AG04449 (cell line): ENCODE results near the gene ABCB11.

Experiments
- CTCF ChIA-PET: fragments of 350-600 bp; formaldehyde crosslinking; extraction: SDS; loops from one replicate; lab custom pipeline; 2021; ENCODE audit warnings: antibody characterized with exemption; lab: Yijun Ruan, JAX
- POLR2A ChIA-PET: fragments of 400-600, 350-600 bp; formaldehyde crosslinking; extraction: SDS; loops from one replicate; lab custom pipeline; 2020; ENCODE audit warnings: antibody characterized with exemption, inconsistent platforms; lab: Yijun Ruan, JAX
- DNase-seq: peaks from one replicate; pipeline ENCODE4 v3.0.0-alpha.2; 2010; ENCODE audit warnings: low read depth, low spot score
- H3K4me3 ChIP-seq: 2 replicates; pipeline ENCODE4 v1.5.1; 2011; ENCODE audit warnings: low read depth, mild to moderate bottlenecking, control low read depth, low read length
- CTCF ChIP-seq: IDR thresholded peaks from one replicate; pipeline ENCODE4 v1.5.1; 2011; ENCODE audit warnings: mild to moderate bottlenecking, moderate library complexity, low read length, control low read depth, inconsistent platforms; ENCODE audit not compliant: insufficient read depth; ENCODE audit errors: missing control alignments

Gene ABCB11

GRCh38 chr2:169035887-169036286 lies 4.8 kb upstream of the ABCB11 start:
- ChIA-PET POLR2A (no interaction called here), CTCF (no interaction called here)
- DNase-seq, result no peak
- H3K4me3 ChIP-seq, result no peak overlapping the region
- no peak for TF ChIP-seq CTCF

GRCh38 chr2:169034984-169035544 lies 3.9 kb upstream of the ABCB11 start:
- DNase-seq, result no peak
- ChIA-PET CTCF (no interaction called here), POLR2A (no interaction called here)
- no peak for TF ChIP-seq CTCF
- H3K4me3 ChIP-seq, result no peak overlapping the region

- ChIA-PET POLR2A (no interaction called here), CTCF (no interaction called here)
- DNase-seq, result no peak
- no peak overlapping the region for H3K4me3 ChIP-seq
- TF ChIP-seq CTCF, result no peak
These were observed 3.1 kb upstream of the ABCB11 start for GRCh38 chr2:169034256-169034655.

GRCh38 chr2:169029341-169029740 lies 1.8 kb downstream of the ABCB11 start:
- DNase-seq, result no peak
- no peak overlapping the region for H3K4me3 ChIP-seq
- POLR2A ChIA-PET, result no interaction called here
- no peak for TF ChIP-seq CTCF
- CTCF ChIA-PET, result interaction anchor here (1.0 kb wide), 1 partner anchor 103 kb away, joined by 3 read pairs; no protein-coding TSS in a partner anchor

GRCh38 chr2:169027234-169027633 lies 3.9 kb downstream of the ABCB11 start:
- POLR2A ChIA-PET, result no interaction called here
- TF ChIP-seq CTCF, result no peak
- no peak overlapping the region for H3K4me3 ChIP-seq
- DNase-seq, result no peak
- CTCF ChIA-PET, result no interaction called here

- POLR2A ChIA-PET, result no interaction called here
- no peak for DNase-seq
- TF ChIP-seq CTCF, result no peak
- no peak overlapping the region for H3K4me3 ChIP-seq
- CTCF ChIA-PET, result no interaction called here
These were observed 5.1 kb downstream of the ABCB11 start for GRCh38 chr2:169026056-169026455.
